ENCODE results near the gene RGS3.

Gene RGS3

GRCh38 chr9:113597390-113598241 is 134.1 kb downstream of the RGS3 start:
- H3K4me1 ChIP-seq (ENCODE audit: insufficient read depth, low read length), result peaks cover 17% of the 10 kb centered on the region; the same call in 1 of the 2 replicates
- H3K9ac ChIP-seq (ENCODE audit: low read depth, low read length), result no peak overlapping the region
- no peak overlapping the region for H3K4me3 ChIP-seq (ENCODE audit: low read length)
- 0 out of 2 replicates have a peak, but pooled peaks cover 4% of the 10 kb centered on the region for H3K27me3 ChIP-seq (ENCODE audit: insufficient read depth, low read length)
- H3K9me3 ChIP-seq (ENCODE audit: insufficient read depth, low read depth, low read length), result no peaks in the 10 kb centered on the region
- H3K36me3 ChIP-seq (ENCODE audit: insufficient read depth, low read depth, low read length), result peaks cover 17% of the 10 kb centered on the region
- H3K27ac ChIP-seq (ENCODE audit: low read length), result no peak overlapping the region

DNA sequence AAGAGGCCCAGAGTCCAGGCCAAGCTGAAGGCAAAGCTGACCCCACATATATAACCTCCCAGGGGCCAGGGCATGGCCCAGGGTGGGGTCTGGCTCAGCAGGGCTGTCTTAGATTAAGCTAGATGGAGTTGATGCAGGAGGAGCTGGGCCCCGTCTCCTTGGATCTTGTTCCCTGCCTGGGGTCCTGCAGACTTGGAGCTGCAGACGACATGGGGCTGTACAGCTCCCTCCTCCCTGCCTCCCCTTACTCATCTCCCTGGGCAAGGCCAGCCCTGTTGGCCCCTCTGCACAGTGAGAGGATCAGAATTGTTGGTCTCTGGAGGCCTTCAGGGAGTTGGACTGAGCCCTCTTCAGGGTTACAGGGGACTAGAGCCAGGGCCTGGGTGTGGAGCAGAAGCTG is 134.9 kb downstream of the RGS3 start:
- Histone ChIP-seq H3K27ac (ENCODE audit: low read length) (no peak overlapping the region), H3K36me3 (ENCODE audit: insufficient read depth, low read depth, low read length) (peaks cover 17% of the 10 kb centered on the region), H3K27me3 (ENCODE audit: insufficient read depth, low read length) (0 out of 2 replicates have a peak, but pooled peaks cover 4% of the 10 kb centered on the region), H3K9ac (ENCODE audit: low read depth, low read length) (no peak overlapping the region), H3K4me3 (ENCODE audit: low read length) (no peak overlapping the region), H3K4me1 (ENCODE audit: insufficient read depth, low read length) (peaks cover 10% of the 10 kb centered on the region; the same call in 1 of the 2 replicates), H3K9me3 (ENCODE audit: insufficient read depth, low read depth, low read length) (no peaks in the 10 kb centered on the region)

GRCh38 chr9:113598883-113599282 is 135.4 kb downstream of the RGS3 start:
- no peak overlapping the region for H3K4me3 ChIP-seq (ENCODE audit: low read length)
- no peak overlapping the region for H3K27ac ChIP-seq (ENCODE audit: low read length)
- H3K36me3 ChIP-seq (ENCODE audit: insufficient read depth, low read depth, low read length), result peaks cover 17% of the 10 kb centered on the region
- no peaks in the 10 kb centered on the region for H3K9me3 ChIP-seq (ENCODE audit: insufficient read depth, low read depth, low read length)
- peaks cover 8% of the 10 kb centered on the region; the same call in 1 of the 2 replicates for H3K4me1 ChIP-seq (ENCODE audit: insufficient read depth, low read length)
- H3K9ac ChIP-seq (ENCODE audit: low read depth, low read length), result no peak overlapping the region
- 0 out of 2 replicates have a peak, but pooled peaks cover 4% of the 10 kb centered on the region for H3K27me3 ChIP-seq (ENCODE audit: insufficient read depth, low read length)

GRCh38 chr9:113599646-113600022 is 136.1 kb downstream of the RGS3 start:
- no peak overlapping the region for H3K9ac ChIP-seq (ENCODE audit: low read depth, low read length)
- H3K4me3 ChIP-seq (ENCODE audit: low read length), result no peak overlapping the region
- peaks cover 17% of the 10 kb centered on the region for H3K36me3 ChIP-seq (ENCODE audit: insufficient read depth, low read depth, low read length)
- no peaks in the 10 kb centered on the region for H3K9me3 ChIP-seq (ENCODE audit: insufficient read depth, low read depth, low read length)
- peaks cover 8% of the 10 kb centered on the region; the same call in 1 of the 2 replicates for H3K4me1 ChIP-seq (ENCODE audit: insufficient read depth, low read length)
- no peaks in the 10 kb centered on the region for H3K27me3 ChIP-seq (ENCODE audit: insufficient read depth, low read length)
- H3K27ac ChIP-seq (ENCODE audit: low read length), result no peak overlapping the region

DNA sequence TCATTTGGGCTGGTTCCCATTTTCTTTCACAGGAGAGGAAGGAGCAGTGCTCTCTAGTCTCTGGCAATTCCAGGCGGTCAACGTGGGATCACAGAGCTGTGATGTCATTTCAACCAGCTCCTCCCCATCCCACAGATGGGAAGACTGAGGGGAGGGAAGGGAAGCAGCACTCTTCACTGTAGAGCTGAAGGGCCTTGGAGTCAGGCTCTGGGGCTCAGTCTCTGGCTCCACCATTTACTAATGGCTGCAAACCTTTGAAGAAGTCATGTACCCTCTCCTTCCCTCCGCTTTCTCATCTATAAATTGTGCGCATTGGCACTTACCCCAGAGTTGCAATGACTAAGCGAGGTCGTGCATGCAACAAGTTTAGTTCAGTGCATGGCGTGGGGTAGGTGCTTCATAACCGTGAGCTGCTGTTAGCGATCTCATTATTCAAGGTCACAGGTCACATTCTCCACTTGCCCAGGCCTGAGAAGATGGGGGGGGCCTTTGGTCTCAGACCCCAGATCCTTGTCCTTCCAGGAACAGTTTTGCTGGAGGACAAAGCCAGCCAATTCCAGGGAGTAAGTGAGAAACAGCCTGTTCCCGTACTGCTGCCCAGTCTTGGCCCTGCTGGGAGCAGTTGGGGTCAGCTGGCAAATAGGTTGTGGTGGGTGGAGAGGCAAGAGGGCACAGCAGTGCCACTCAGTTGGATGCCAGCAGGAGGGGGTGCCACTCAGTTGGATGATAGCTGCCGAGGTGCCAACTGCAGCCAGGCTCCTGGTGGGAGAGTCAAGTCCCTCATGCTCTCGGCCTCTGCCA is 136.7 kb downstream of the RGS3 start:
- H3K4me1 ChIP-seq (ENCODE audit: insufficient read depth, low read length), result peaks cover 8% of the 10 kb centered on the region; the same call in 1 of the 2 replicates
- H3K27me3 ChIP-seq (ENCODE audit: insufficient read depth, low read length), result no peaks in the 10 kb centered on the region
- H3K27ac ChIP-seq (ENCODE audit: low read length), result no peak overlapping the region
- H3K36me3 ChIP-seq (ENCODE audit: insufficient read depth, low read depth, low read length), result peaks cover 17% of the 10 kb centered on the region
- H3K9me3 ChIP-seq (ENCODE audit: insufficient read depth, low read depth, low read length), result no peaks in the 10 kb centered on the region
- no peak overlapping the region for H3K4me3 ChIP-seq (ENCODE audit: low read length)
- no peak overlapping the region for H3K9ac ChIP-seq (ENCODE audit: low read depth, low read length)

DNA sequence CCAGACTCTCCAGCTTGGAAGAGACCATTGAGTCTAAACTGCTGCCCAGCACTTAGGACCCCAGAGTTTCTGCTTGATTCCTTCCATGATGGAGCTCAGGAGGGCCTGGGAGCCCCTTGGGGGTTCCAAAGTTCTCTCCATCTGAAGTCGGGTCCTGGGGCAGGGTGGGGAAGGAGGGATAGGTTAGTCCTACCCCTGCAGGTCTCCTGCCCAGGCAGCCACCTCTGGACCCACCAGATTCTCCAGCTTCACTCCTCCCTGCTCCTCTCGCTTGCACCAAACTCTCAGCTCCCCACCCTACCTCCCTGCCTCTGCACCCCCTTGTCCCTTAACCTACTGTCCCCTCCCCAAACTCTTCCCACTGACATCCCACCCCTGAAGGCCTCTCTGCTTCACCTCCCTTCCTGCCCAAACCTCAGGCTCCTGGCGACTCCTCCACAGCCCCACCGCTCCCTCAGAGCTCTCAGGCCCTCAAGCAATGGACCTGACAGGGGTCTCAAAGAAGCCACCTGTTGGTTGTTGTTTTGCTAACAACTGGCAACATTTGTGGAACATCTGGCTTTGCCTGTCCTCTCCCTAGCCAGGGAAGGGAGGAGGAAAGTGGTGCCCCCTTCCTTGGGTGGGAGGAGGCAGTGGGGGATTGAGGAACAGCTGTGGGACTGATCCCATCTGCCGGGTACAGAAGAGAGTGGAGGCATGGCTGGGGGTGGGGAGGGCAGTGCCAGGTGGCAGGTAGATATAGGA is 137.5 kb downstream of the RGS3 start:
- Histone ChIP-seq H3K36me3 (ENCODE audit: insufficient read depth, low read depth, low read length) (peaks cover 17% of the 10 kb centered on the region), H3K27ac (ENCODE audit: low read length) (no peak overlapping the region), H3K4me3 (ENCODE audit: low read length) (no peak overlapping the region), H3K9ac (ENCODE audit: low read depth, low read length) (no peak overlapping the region), H3K4me1 (ENCODE audit: insufficient read depth, low read length) (peaks cover 8% of the 10 kb centered on the region; the same call in 1 of the 2 replicates), H3K9me3 (ENCODE audit: insufficient read depth, low read depth, low read length) (no peaks in the 10 kb centered on the region), H3K27me3 (ENCODE audit: insufficient read depth, low read length) (no peaks in the 10 kb centered on the region)

GRCh38 chr9:113601656-113602055 is 138.1 kb downstream of the RGS3 start:
- H3K4me1 ChIP-seq (ENCODE audit: insufficient read depth, low read length), result peaks cover 8% of the 10 kb centered on the region; the same call in 1 of the 2 replicates
- no peaks in the 10 kb centered on the region for H3K27me3 ChIP-seq (ENCODE audit: insufficient read depth, low read length)
- no peak overlapping the region for H3K4me3 ChIP-seq (ENCODE audit: low read length)
- no peak overlapping the region for H3K9ac ChIP-seq (ENCODE audit: low read depth, low read length)
- H3K9me3 ChIP-seq (ENCODE audit: insufficient read depth, low read depth, low read length), result no peaks in the 10 kb centered on the region
- peaks cover 12% of the 10 kb centered on the region for H3K36me3 ChIP-seq (ENCODE audit: insufficient read depth, low read depth, low read length)
- no peak overlapping the region for H3K27ac ChIP-seq (ENCODE audit: low read length)

DNA sequence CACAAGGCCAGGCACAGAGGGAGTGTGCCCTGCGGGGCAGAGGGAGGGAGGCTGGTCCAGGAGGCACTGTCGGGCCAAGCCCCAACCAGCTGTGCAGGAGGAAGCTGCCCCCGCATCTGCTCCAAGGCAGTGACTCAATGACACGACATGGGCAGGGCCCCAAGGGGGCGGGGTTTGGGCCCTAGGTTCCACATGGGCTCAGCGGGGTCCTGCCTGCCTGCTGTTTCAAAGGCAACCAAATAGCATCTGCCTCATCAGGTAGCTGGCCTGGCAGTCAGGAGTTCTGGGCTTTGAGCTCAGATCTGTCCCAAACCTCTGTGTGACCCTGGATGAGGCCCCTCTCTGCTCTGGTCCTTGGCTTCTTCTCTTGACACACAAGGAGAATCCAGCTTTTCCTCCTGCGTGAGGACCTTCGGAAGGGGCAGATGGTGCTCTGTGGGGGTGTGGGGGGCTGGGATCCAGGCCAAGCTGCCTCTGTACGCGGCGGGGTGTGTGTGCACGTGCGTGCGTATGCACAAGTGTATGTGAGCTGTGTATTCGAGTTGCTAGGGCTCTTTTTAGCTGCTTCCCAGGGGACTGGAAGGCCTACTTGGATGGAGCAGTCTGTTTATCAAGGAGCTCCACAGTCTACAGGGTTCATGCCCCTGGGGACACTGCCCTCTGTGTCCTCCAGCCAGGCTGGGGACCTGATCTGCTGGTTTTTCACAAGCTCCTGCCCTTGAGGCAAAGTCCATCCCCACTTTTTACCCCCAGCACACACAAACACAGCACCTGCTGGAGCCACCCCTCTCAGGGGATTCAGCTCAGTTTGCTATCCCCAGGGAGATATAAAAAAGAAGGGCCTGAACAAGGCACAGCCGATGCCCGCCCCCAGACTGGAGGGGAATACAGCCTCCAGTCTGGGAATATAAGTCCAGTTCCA is 138.9 kb downstream of the RGS3 start:
- Histone ChIP-seq H3K4me3 (ENCODE audit: low read length) (no peak overlapping the region), H3K27ac (ENCODE audit: low read length) (no peak overlapping the region), H3K4me1 (ENCODE audit: insufficient read depth, low read length) (peaks cover 8% of the 10 kb centered on the region; the same call in 1 of the 2 replicates), H3K9ac (ENCODE audit: low read depth, low read length) (no peak overlapping the region), H3K9me3 (ENCODE audit: insufficient read depth, low read depth, low read length) (no peaks in the 10 kb centered on the region), H3K27me3 (ENCODE audit: insufficient read depth, low read length) (no peaks in the 10 kb centered on the region), H3K36me3 (ENCODE audit: insufficient read depth, low read depth, low read length) (peaks cover 5% of the 10 kb centered on the region)

DNA sequence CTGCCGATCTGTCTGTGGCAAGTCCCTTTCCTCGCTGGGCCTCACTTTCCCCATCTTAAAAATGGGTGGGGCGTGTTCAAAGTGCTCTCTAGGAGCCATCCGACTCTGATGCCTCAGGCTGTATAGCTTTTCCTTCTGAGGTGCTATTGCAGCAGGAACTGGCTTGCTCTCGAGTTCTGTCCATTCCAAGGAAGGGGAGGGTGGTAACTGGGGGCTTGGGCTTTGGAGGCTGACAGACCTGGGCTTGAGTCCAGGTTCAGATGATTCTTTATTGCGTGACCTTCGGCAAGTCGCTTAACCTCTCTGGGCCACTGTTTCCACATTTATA is 139.5 kb downstream of the RGS3 start:
- Histone ChIP-seq H3K9me3 (ENCODE audit: insufficient read depth, low read depth, low read length) (no peaks in the 10 kb centered on the region), H3K4me3 (ENCODE audit: low read length) (no peak overlapping the region), H3K27ac (ENCODE audit: low read length) (no peak overlapping the region), H3K9ac (ENCODE audit: low read depth, low read length) (no peak overlapping the region), H3K4me1 (ENCODE audit: insufficient read depth, low read length) (peaks cover 8% of the 10 kb centered on the region; the same call in 1 of the 2 replicates), H3K36me3 (ENCODE audit: insufficient read depth, low read depth, low read length) (no peaks in the 10 kb centered on the region), H3K27me3 (ENCODE audit: insufficient read depth, low read length) (no peaks in the 10 kb centered on the region)

DNA sequence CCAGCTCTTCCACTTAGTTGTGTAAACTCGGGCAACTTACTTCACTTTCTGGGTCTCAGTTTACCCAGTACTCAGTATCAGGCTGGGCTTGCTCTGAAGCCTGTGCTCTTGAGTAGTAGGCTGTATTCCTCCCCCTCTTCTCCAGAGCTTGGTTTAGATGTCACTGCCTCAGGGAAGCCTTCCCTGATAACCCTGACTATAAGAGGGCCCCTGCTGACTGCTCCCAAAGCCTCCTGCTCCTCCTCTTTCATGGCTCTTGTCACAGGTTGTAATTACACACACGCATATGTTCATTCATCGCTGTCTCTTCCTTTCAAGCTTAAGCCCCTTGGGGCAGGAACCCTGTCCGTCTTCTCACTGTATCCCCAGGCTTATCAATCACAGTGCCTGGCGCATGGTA is 140.2 kb downstream of the RGS3 start:
- no peak overlapping the region for H3K9ac ChIP-seq (ENCODE audit: low read depth, low read length)

More for the DNA sequence above, 140.2 kb downstream of the RGS3 start:
- Histone ChIP-seq H3K27me3 (ENCODE audit: insufficient read depth, low read length) (no peaks in the 10 kb centered on the region), H3K9me3 (ENCODE audit: insufficient read depth, low read depth, low read length) (no peaks in the 10 kb centered on the region), H3K4me1 (ENCODE audit: insufficient read depth, low read length) (peaks cover 8% of the 10 kb centered on the region; the same call in 1 of the 2 replicates), H3K36me3 (ENCODE audit: insufficient read depth, low read depth, low read length) (no peaks in the 10 kb centered on the region), H3K4me3 (ENCODE audit: low read length) (no peak overlapping the region), H3K27ac (ENCODE audit: low read length) (no peak overlapping the region)

All from iPS-20b (cell line).